DND-41 (cell line): ENCODE measurements around the gene ADIPOR1.

Source experiments
- EZH2 ChIP-seq: IDR thresholded peaks from 3 replicates; pipeline ENCODE4 v1.6.1; 2012; ENCODE audit warnings: borderline replicate concordance, low read depth, mild to moderate bottlenecking, moderate library complexity, low read length, inconsistent platforms; ENCODE audit not compliant: severe bottlenecking
- TF ChIP-seq, protein P1 (sequence below): IDR thresholded peaks from 2 replicates; pipeline ENCODE4 v1.5.1; 2012; ENCODE audit warnings: borderline replicate concordance, low read length, moderate library complexity, mild to moderate bottlenecking; ENCODE audit not compliant: poor library complexity, severe bottlenecking; ENCODE audit errors: extremely low read depth

DNA sequence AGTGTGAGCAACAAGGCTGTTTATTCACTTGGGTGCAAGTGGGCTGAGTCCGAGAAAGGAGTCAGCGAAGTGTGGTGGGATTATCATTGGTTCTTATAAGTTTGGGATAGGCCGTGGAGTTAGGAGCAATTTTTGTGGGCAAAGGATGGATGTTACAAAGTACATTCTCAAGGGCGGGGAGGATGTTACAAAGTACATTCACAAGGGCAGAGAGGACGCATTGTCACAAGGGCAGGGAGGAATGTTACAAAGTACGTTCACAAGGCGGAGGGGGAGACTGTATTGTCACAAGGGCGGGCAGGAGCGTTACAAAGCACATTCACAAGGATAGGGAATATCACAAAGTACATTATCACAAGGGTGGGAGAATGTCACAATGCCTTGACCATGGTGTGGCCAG, 43.9 kb upstream of the ADIPOR1 start:
- TF ChIP-seq, protein P1, sequence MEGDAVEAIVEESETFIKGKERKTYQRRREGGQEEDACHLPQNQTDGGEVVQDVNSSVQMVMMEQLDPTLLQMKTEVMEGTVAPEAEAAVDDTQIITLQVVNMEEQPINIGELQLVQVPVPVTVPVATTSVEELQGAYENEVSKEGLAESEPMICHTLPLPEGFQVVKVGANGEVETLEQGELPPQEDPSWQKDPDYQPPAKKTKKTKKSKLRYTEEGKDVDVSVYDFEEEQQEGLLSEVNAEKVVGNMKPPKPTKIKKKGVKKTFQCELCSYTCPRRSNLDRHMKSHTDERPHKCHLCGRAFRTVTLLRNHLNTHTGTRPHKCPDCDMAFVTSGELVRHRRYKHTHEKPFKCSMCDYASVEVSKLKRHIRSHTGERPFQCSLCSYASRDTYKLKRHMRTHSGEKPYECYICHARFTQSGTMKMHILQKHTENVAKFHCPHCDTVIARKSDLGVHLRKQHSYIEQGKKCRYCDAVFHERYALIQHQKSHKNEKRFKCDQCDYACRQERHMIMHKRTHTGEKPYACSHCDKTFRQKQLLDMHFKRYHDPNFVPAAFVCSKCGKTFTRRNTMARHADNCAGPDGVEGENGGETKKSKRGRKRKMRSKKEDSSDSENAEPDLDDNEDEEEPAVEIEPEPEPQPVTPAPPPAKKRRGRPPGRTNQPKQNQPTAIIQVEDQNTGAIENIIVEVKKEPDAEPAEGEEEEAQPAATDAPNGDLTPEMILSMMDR: no peak
- TF ChIP-seq EZH2: no peak
